T47D (cell line): Measurements from ENCODE around the gene FOXR1.
"Not testable (repeated sequence)": the region's sequence is repeated elsewhere in the genome, so short reads cannot be mapped to it uniquely, and the experiment has no call there.

ENCODE experiments used
- DNase-seq, 2 experiments: peaks; one replicate each; pipeline versions ENCODE4 v3.0.0 to v3.0.0-alpha.2; 2011 to 2012; ENCODE audit warnings: low read depth in 1 of 2, low spot score in 1 of 2
- JUND ChIP-seq: IDR thresholded peaks from 2 replicates; pipeline ENCODE4 v1.6.1; 2012; ENCODE audit warnings: low read depth
- in situ Hi-C: cut with HindIII; loops from 2 replicates; pipeline ENCODE4 v1.10.0; 2016; ENCODE audit warnings: low sequenced_read_pairs, low pct_unique_long_range_greater_than_20kb

FOXR1 gene

GRCh38 chr11:118988280-118988679 lies 16.7 kb downstream of the FOXR1 start:
- no peak for TF ChIP-seq JUND
- DNase-seq = peak in 1 of 2 experiments; percentile 54
- in situ Hi-C loops = no loop called here

- in situ Hi-C loops, DNase-seq: not testable (repeated sequence)
Observed at GRCh38 chr11:118991486-118992038, 20.0 kb downstream of the FOXR1 start.

- no peak for DNase-seq
- in situ Hi-C loops = no loop called here
- no peak for TF ChIP-seq JUND
Observed at GRCh38 chr11:118996926-118997626, 25.5 kb downstream of the FOXR1 start.

GRCh38 chr11:118997627-118998387 lies 26.2 kb downstream of the FOXR1 start, which contains the start of gene CENATAC:
Gene CENATAC (plus strand): TSS chr11:118998138. CDS start chr11:118998198, 60 bp downstream.
- peak; percentile 94 to 99 for DNase-seq
- in situ Hi-C loops = no loop called here
- no peak for TF ChIP-seq JUND

- peak in 1 of 2 experiments; percentile 33 for DNase-seq
- in situ Hi-C loops = no loop called here
- TF ChIP-seq JUND = no peak
Observed at GRCh38 chr11:118998388-118998717, 26.8 kb downstream of the FOXR1 start.

GRCh38 chr11:118998822-118999221 lies 27.3 kb downstream of the FOXR1 start:
- DNase-seq = peak; percentile 72 to 79
- peak; percentile 91 for TF ChIP-seq JUND
- in situ Hi-C loops = no loop called here

GRCh38 chr11:119000906-119001305 lies 29.3 kb downstream of the FOXR1 start:
- in situ Hi-C loops = no loop called here
- no peak for DNase-seq
- TF ChIP-seq JUND = no peak

GRCh38 chr11:119006656-119007055 lies 35.1 kb downstream of the FOXR1 start:
- no peak for TF ChIP-seq JUND
- in situ Hi-C loops = no loop called here
- DNase-seq = no peak

GRCh38 chr11:119011476-119012053 lies 40.0 kb downstream of the FOXR1 start:
- peak in 1 of 2 experiments; percentile 47 for DNase-seq
- no peak for TF ChIP-seq JUND
- in situ Hi-C loops = no loop called here

GRCh38 chr11:119012629-119013170 lies 41.1 kb downstream of the FOXR1 start:
- in situ Hi-C loops = no loop called here
- TF ChIP-seq JUND = no peak
- no peak for DNase-seq

- in situ Hi-C loops = no loop called here
- DNase-seq = no peak
- no peak for TF ChIP-seq JUND
Observed at GRCh38 chr11:119014209-119014924, 42.8 kb downstream of the FOXR1 start.

- TF ChIP-seq JUND = no peak
- in situ Hi-C loops = no loop called here
- peak in 1 of 2 experiments; percentile 56 for DNase-seq
Observed at GRCh38 chr11:119015054-119015611, 43.6 kb downstream of the FOXR1 start.
